ENCODE data around the gene SERPINA5. TPM values are rescaled to one million over a fixed set of nuclear protein-coding genes. Genes with fewer than 3 reads are reported as not detected.

The SERPINA5 gene
- total and polyA plus RNA-seq, 5 experiments from 2014 or later, result not detected

- DNase-seq, result no peak
- Mint-ChIP-seq H3K36me3 (no peaks in the 10 kb centered on the region), H3K9me3 (peaks cover 0 to 10% (median 0%) of the 10 kb centered on the region in 9 donors), H3K4me1 (peaks cover 0 to 5% (median 0%) of the 10 kb centered on the region in 4 donors), H3K27ac (no peak overlapping the region), H3K27me3 (peaks cover 4 to 20% (median 11%) of the 10 kb centered on the region in 5 donors), H3K4me3 (no peak overlapping the region)
- ATAC-seq, result no peak
- POLR2A ChIA-PET, result no interaction called here
These were observed 60.4 kb downstream of the SERPINA5 start for GRCh38 chr14:94641632-94641955.

Other genes starting within 250 kb of the SERPINA5 start
- not detected for gene SERPINA2, start 214.7 kb upstream of the SERPINA5 start, total RNA-seq
- not detected for gene SERPINA2, start 214.7 kb upstream of the SERPINA5 start, polyA plus RNA-seq
- gene SERPINA1, start 192.8 kb upstream of the SERPINA5 start, total RNA-seq, result not detected
- 1 to 10 TPM in 1 of 3 donors, under 1 TPM in 1, not detected in 1; 0.64 to 1.6 TPM for gene SERPINA1, start 192.8 kb upstream of the SERPINA5 start, polyA plus RNA-seq
- gene SERPINA11, start 128.6 kb upstream of the SERPINA5 start, total RNA-seq, result not detected
- not detected for gene SERPINA11, start 128.6 kb upstream of the SERPINA5 start, polyA plus RNA-seq
- not detected for gene SERPINA9, start 105.2 kb upstream of the SERPINA5 start, total RNA-seq
- not detected for gene SERPINA9, start 105.2 kb upstream of the SERPINA5 start, polyA plus RNA-seq
- not detected for gene SERPINA12, start 72.0 kb upstream of the SERPINA5 start, total RNA-seq
- gene SERPINA12, start 72.0 kb upstream of the SERPINA5 start, polyA plus RNA-seq, result not detected
- gene SERPINA4, start 20.0 kb upstream of the SERPINA5 start, total RNA-seq, result not detected
- not detected for gene SERPINA4, start 20.0 kb upstream of the SERPINA5 start, polyA plus RNA-seq
- gene SERPINA3, start 31.0 kb downstream of the SERPINA5 start, total RNA-seq, result not detected
- not detected for gene SERPINA3, start 31.0 kb downstream of the SERPINA5 start, polyA plus RNA-seq
- not detected for gene GSC, start 188.7 kb downstream of the SERPINA5 start, total RNA-seq
- gene GSC, start 188.7 kb downstream of the SERPINA5 start, polyA plus RNA-seq, result not detected